Suprapubic skin (tissue), 4 donors: ENCODE results near the gene TKT. TPM values are rescaled to one million over a fixed set of nuclear protein-coding genes. Genes with fewer than 3 reads are reported as not detected.

Experiments used
- DNase-seq, 2 donors: peaks; one replicate each; pipeline ENCODE4 v3.0.0-alpha.2; 2019; ENCODE audit warnings: low spot score in 2 of 2
- H3K27ac ChIP-seq: fragments of 200-600 bp; sonication (generic); one replicate; pipeline ENCODE4 v1.5.1; 2019
- H3K27me3 ChIP-seq: fragments of 200-600 bp; sonication (generic); one replicate; pipeline ENCODE4 v1.5.1; 2019
- H3K36me3 ChIP-seq: fragments of 200-600 bp; sonication (generic); one replicate; pipeline ENCODE4 v1.5.1; 2019
- H3K4me1 ChIP-seq: fragments of 200-600 bp; sonication (generic); one replicate; pipeline ENCODE4 v1.5.1; 2019
- H3K4me3 ChIP-seq: fragments of 200-600 bp; sonication (generic); one replicate; pipeline ENCODE4 v1.5.1; 2019; ENCODE audit warnings: mild to moderate bottlenecking
- H3K9me3 ChIP-seq: fragments of 200-600 bp; sonication (generic); one replicate; pipeline ENCODE4 v1.5.1; 2019
- EP300 ChIP-seq: sonication (generic); formaldehyde crosslinking; IDR thresholded peaks from one replicate; pipeline ENCODE4 v1.6.1; 2017; ENCODE audit warnings: antibody characterized with exemption
- POLR2A ChIP-seq, 2 donors: fragments of 450-650 bp; IDR thresholded peaks; one replicate each; pipeline ENCODE4 v1.6.1; 2017; ENCODE audit warnings: antibody characterized with exemption in 2 of 2, mild to moderate bottlenecking in 2 of 2, moderate library complexity in 2 of 2
- POLR2AphosphoS5 ChIP-seq, 3 donors: sonication (generic); formaldehyde crosslinking; IDR thresholded peaks; one replicate each; pipeline ENCODE4 v1.6.1; 2017; ENCODE audit warnings: antibody characterized with exemption in 3 of 3
- WGBS: methylation state at CpG from one replicate; pipeline ENCODE4 v1.1.5; 2018; 5-methylcytosine and 5-hydroxymethylcytosine counted together
- total RNA-seq, 4 donors: library from RNA; depleted of rRNA; stranded (reverse); fragments of >200 nt; gene quantifications; one replicate each; pipeline ENCODE4 v1.1.0, GENCODE V29; 2016
- TF ChIP-seq, protein P1 (sequence below), 2 donors: fragments of 200-600 bp in 1 of 2; fragments of 450-650 bp in 1 of 2; sonication (generic) in 1 of 2; IDR thresholded peaks; one replicate each; pipeline ENCODE4 v1.5.1; 2016 to 2019; ENCODE audit warnings: antibody characterized with exemption in 2 of 2, mild to moderate bottlenecking in 1 of 2, moderate library complexity in 1 of 2

TKT gene
- total RNA-seq, 4 donors from 2014 or later = 107 to 194 (median 155) TPM

DNA sequence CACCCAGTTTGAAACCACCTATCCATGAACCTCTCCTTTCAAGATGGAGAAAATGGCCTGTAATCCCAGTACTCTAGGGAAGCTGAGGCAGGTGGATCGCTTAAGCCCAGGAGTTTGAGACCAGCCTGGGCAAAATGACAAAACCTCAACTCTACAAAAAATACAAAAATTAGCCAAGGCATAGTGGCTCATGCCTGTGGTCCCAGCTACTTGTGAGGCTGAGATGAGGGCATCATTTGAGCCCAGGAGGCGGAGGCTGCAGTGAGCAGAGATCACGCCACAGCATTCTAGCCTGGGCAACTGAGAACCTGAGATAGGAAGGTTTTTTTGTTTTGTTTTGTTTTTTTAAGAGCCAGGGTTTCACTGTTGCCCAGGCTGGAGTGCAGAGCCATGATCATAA is 5.4 kb downstream of the TKT start:
- H3K27ac ChIP-seq = no peak overlapping the region
- TF ChIP-seq POLR2AphosphoS5 (IDR thresholded peaks at IDR 0.05) (no peak), POLR2A (IDR thresholded peaks at IDR 0.05) (no peak), EP300 (no peak)
- TF ChIP-seq, protein P1, sequence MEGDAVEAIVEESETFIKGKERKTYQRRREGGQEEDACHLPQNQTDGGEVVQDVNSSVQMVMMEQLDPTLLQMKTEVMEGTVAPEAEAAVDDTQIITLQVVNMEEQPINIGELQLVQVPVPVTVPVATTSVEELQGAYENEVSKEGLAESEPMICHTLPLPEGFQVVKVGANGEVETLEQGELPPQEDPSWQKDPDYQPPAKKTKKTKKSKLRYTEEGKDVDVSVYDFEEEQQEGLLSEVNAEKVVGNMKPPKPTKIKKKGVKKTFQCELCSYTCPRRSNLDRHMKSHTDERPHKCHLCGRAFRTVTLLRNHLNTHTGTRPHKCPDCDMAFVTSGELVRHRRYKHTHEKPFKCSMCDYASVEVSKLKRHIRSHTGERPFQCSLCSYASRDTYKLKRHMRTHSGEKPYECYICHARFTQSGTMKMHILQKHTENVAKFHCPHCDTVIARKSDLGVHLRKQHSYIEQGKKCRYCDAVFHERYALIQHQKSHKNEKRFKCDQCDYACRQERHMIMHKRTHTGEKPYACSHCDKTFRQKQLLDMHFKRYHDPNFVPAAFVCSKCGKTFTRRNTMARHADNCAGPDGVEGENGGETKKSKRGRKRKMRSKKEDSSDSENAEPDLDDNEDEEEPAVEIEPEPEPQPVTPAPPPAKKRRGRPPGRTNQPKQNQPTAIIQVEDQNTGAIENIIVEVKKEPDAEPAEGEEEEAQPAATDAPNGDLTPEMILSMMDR (IDR thresholded peaks at IDR 0.05) = no peak
- H3K4me1 ChIP-seq = peaks cover 36% of the 10 kb centered on the region
- no peak overlapping the region for H3K4me3 ChIP-seq
- DNase-seq = no peak
- no peaks in the 10 kb centered on the region for H3K9me3 ChIP-seq
- WGBS = 97% methylated on average over 3 of the region's 3 CpGs
- no peaks in the 10 kb centered on the region for H3K27me3 ChIP-seq
- H3K36me3 ChIP-seq = no peaks in the 10 kb centered on the region

DNA sequence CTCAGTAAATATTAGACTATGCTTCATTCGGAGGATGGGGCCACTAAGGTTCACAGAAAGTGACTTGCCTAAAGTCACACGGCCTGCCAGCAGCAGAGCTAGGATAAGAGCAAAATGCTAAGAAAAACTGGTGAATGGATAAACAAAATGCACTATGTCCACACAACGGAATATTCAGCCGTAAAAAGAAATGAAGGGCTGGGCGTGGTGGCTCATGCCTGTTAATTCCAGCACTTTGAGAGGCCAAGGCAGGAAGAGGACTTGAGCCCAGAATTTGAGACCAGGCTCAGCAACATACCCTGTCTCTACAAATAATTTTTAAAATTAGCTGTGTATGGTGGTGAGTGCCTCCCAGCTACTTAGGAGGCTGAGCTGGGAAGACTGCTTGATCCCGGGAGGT is 7.7 kb downstream of the TKT start:
- Histone ChIP-seq H3K36me3 (no peaks in the 10 kb centered on the region), H3K4me1 (peaks cover 31% of the 10 kb centered on the region), H3K27ac (no peak overlapping the region), H3K9me3 (no peaks in the 10 kb centered on the region), H3K27me3 (no peaks in the 10 kb centered on the region), H3K4me3 (no peak overlapping the region)
- TF ChIP-seq POLR2AphosphoS5 (IDR thresholded peaks at IDR 0.05) = no peak
- no peak for TF ChIP-seq POLR2A (IDR thresholded peaks at IDR 0.05)
- TF ChIP-seq, protein P1 (IDR thresholded peaks at IDR 0.05) = no peak
- no peak for DNase-seq
- WGBS = 86% methylated on average over 6 of the region's 6 CpGs

DNA sequence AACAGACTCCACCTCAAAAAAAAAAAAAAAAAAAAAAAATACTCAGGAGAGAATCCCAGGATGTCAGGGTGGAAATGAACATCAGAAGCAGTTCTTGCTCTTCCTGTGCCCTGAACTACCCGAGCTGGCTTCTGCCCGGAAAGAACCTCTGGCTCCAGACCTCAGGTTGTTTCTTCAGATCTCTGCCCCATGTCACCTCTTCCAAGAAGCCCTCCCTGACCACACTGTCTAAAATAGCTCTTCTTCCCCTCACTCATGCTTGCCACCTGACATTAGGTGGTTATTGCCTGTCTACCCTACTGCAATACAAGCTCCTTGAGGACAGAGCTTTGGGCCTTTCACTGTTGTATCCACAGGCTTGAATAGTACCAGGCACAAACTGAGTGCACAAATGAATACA is 8.2 kb downstream of the TKT start:
- 74% methylated on average over 2 of the region's 2 CpGs for WGBS
- TF ChIP-seq EP300 (no peak), POLR2AphosphoS5 (IDR thresholded peaks at IDR 0.05) (no peak)
- H3K4me1 ChIP-seq = peaks cover 36% of the 10 kb centered on the region
- H3K4me3 ChIP-seq = no peak overlapping the region
- H3K36me3 ChIP-seq = no peaks in the 10 kb centered on the region
- H3K27ac ChIP-seq = no peak overlapping the region
- H3K9me3 ChIP-seq = no peaks in the 10 kb centered on the region
- DNase-seq = no peak
- H3K27me3 ChIP-seq = no peaks in the 10 kb centered on the region

DNA sequence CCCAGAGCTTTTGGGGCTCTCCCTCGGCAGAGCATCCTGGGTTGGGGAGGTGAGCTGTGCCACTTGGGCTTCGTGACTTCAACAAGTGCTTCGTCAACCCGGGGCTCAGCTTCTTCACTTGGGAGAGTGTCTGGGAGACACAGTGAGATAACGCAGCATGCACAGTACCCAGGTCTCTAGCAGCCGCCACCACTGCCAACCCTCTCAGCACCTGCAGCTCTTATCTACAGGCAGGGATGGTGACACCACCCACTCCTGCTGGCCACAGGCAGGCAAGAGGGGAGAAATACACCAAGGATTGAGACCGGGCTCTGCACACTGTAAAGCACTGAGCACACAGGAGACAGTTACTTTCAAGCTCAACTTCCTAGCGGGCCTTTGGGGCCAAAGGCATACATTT is 11.6 kb downstream of the TKT start:
- H3K27me3 ChIP-seq = no peaks in the 10 kb centered on the region
- no peaks in the 10 kb centered on the region for H3K9me3 ChIP-seq
- no peak overlapping the region for H3K27ac ChIP-seq
- TF ChIP-seq, protein P1 (IDR thresholded peaks at IDR 0.05) = no peak
- TF ChIP-seq POLR2AphosphoS5 (IDR thresholded peaks at IDR 0.05) = no peak
- TF ChIP-seq EP300 = no peak
- no peak for TF ChIP-seq POLR2A (IDR thresholded peaks at IDR 0.05)
- H3K4me3 ChIP-seq = no peak overlapping the region
- peaks cover 19% of the 10 kb centered on the region for H3K4me1 ChIP-seq
- H3K36me3 ChIP-seq = peaks cover 31% of the 10 kb centered on the region
- DNase-seq = no peak
- 93% methylated on average over 5 of the region's 8 CpGs for WGBS

DNA sequence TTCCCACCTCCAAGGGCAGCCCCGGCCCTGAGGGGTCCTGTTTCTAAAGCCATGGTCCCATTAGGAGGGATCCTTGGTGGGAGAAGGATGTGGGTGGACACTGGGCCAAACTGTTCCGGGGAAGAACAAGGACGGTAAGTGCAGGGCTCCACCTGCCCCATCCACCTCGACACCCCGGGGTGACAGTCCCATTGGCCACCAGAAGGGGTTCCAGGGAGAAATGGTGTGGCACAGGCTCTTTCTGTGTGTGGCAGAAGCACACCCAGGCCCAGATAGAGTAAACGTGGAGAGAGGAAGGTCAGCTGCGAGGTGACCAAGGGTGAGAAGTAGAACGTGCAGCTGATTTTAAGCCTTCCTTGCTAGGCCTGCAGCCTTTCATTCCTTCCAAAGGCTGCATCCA is 12.0 kb downstream of the TKT start:
- H3K27ac ChIP-seq = no peak overlapping the region
- peaks cover 34% of the 10 kb centered on the region for H3K36me3 ChIP-seq

More for the DNA sequence above, 12.0 kb downstream of the TKT start:
- Histone ChIP-seq H3K27me3 (no peaks in the 10 kb centered on the region), H3K4me1 (peaks cover 19% of the 10 kb centered on the region), H3K9me3 (no peaks in the 10 kb centered on the region), H3K4me3 (no peak overlapping the region)
- 87% methylated on average over 8 of the region's 8 CpGs for WGBS
- TF ChIP-seq, protein P1 (IDR thresholded peaks at IDR 0.05) = no peak
- TF ChIP-seq POLR2A (IDR thresholded peaks at IDR 0.05) (no peak), EP300 (no peak), POLR2AphosphoS5 (IDR thresholded peaks at IDR 0.05) (no peak)
- DNase-seq = no peak
